ENCODE results near the gene FTO.

FTO gene

GRCh38 chr16:53736297-53736696 lies 32.3 kb downstream of the FTO start:
- Histone ChIP-seq H3K4me2 (ENCODE audit: low read depth, low read length) (no peak overlapping the region), H3K4me1 (ENCODE audit: low read length) (no peaks in the 10 kb centered on the region), H3K79me2 (ENCODE audit: low read length) (0 out of 2 replicates have a peak, but pooled peaks cover 6% of the 10 kb centered on the region)

GRCh38 chr16:53737552-53737951 lies 33.6 kb downstream of the FTO start:
- H3K9me2 ChIP-seq (replicated peaks; ENCODE audit: insufficient read depth, low read length) = no peaks in the 10 kb centered on the region
- H3F3A ChIP-seq (ENCODE audit: insufficient read depth, low read length) = no peaks in the 10 kb centered on the region
- no peaks in the 10 kb centered on the region for H3K36me3 ChIP-seq (replicated peaks; ENCODE audit: insufficient read depth, low read length)
- no peak overlapping the region for H3K9ac ChIP-seq (ENCODE audit: low read length)
- H3K9me3 ChIP-seq (replicated peaks; ENCODE audit: insufficient read depth, low read length) = no peaks in the 10 kb centered on the region
- peaks cover 9% of the 10 kb centered on the region; the same call in 1 of the 2 replicates for H3K79me2 ChIP-seq (ENCODE audit: low read length)
- H3K4me2 ChIP-seq (ENCODE audit: low read depth, low read length) = no peak overlapping the region
- no peaks in the 10 kb centered on the region for H3K4me1 ChIP-seq (ENCODE audit: low read length)
- no peaks in the 10 kb centered on the region for H3K27me3 ChIP-seq (replicated peaks; ENCODE audit: insufficient read depth, low read length)
- no peak for DNase-seq
- no peaks in the 10 kb centered on the region for H4K20me1 ChIP-seq (ENCODE audit: insufficient read depth, low read length)
- no peak overlapping the region for H2AFZ ChIP-seq (ENCODE audit: low read length)
- no peak for TF ChIP-seq CTCF (IDR thresholded peaks at IDR 0.05; ENCODE audit: low read length)
- no peak for TF ChIP-seq EZH2phosphoT487 (IDR thresholded peaks at IDR 0.05; ENCODE audit: low read length)
- TF ChIP-seq EZH2 (optimal IDR thresholded peaks at IDR 0.05; ENCODE audit: low read depth, low read length) = no peak
- no peak overlapping the region for H3K4me3 ChIP-seq (ENCODE audit: low read length)
- no peak overlapping the region for H3K27ac ChIP-seq (ENCODE audit: low read length)

More at GRCh38 chr16:53736297-53736696, 32.3 kb downstream of the FTO start:
- no peak overlapping the region for H2AFZ ChIP-seq (ENCODE audit: low read length)
- no peaks in the 10 kb centered on the region for H3K9me2 ChIP-seq (replicated peaks; ENCODE audit: insufficient read depth, low read length)
- no peaks in the 10 kb centered on the region for H3K27me3 ChIP-seq (replicated peaks; ENCODE audit: insufficient read depth, low read length)
- H3K4me3 ChIP-seq (ENCODE audit: low read length) = no peak overlapping the region
- H3K9me3 ChIP-seq (replicated peaks; ENCODE audit: insufficient read depth, low read length) = no peaks in the 10 kb centered on the region
- H3K9ac ChIP-seq (ENCODE audit: low read length) = no peak overlapping the region
- DNase-seq = no peak
- H3K27ac ChIP-seq (ENCODE audit: low read length) = no peak overlapping the region
- no peaks in the 10 kb centered on the region for H3F3A ChIP-seq (ENCODE audit: insufficient read depth, low read length)
- TF ChIP-seq EZH2phosphoT487 (IDR thresholded peaks at IDR 0.05; ENCODE audit: low read length) (no peak), CTCF (IDR thresholded peaks at IDR 0.05; ENCODE audit: low read length) (no peak), EZH2 (optimal IDR thresholded peaks at IDR 0.05; ENCODE audit: low read depth, low read length) (no peak)
- no peaks in the 10 kb centered on the region for H4K20me1 ChIP-seq (ENCODE audit: insufficient read depth, low read length)
- no peaks in the 10 kb centered on the region for H3K36me3 ChIP-seq (replicated peaks; ENCODE audit: insufficient read depth, low read length)

GRCh38 chr16:53740476-53740875 lies 36.5 kb downstream of the FTO start:
- TF ChIP-seq EZH2phosphoT487 (IDR thresholded peaks at IDR 0.05; ENCODE audit: low read length) = no peak
- TF ChIP-seq EZH2 (optimal IDR thresholded peaks at IDR 0.05; ENCODE audit: low read depth, low read length) = no peak
- no peak for TF ChIP-seq CTCF (IDR thresholded peaks at IDR 0.05; ENCODE audit: low read length)
- H3K9me3 ChIP-seq (replicated peaks; ENCODE audit: insufficient read depth, low read length) = no peaks in the 10 kb centered on the region
- no peak for DNase-seq
- no peaks in the 10 kb centered on the region for H3K9me2 ChIP-seq (replicated peaks; ENCODE audit: insufficient read depth, low read length)
- H3K9ac ChIP-seq (ENCODE audit: low read length) = no peak overlapping the region
- no peak overlapping the region for H2AFZ ChIP-seq (ENCODE audit: low read length)
- no peak overlapping the region for H3K4me3 ChIP-seq (ENCODE audit: low read length)
- no peaks in the 10 kb centered on the region for H3K27me3 ChIP-seq (replicated peaks; ENCODE audit: insufficient read depth, low read length)
- H3K27ac ChIP-seq (ENCODE audit: low read length) = no peak overlapping the region
- no peaks in the 10 kb centered on the region for H3F3A ChIP-seq (ENCODE audit: insufficient read depth, low read length)
- H3K4me1 ChIP-seq (ENCODE audit: low read length) = no peaks in the 10 kb centered on the region
- no peak overlapping the region for H3K4me2 ChIP-seq (ENCODE audit: low read depth, low read length)
- H3K36me3 ChIP-seq (replicated peaks; ENCODE audit: insufficient read depth, low read length) = no peaks in the 10 kb centered on the region
- H3K79me2 ChIP-seq (ENCODE audit: low read length) = peaks cover 14% of the 10 kb centered on the region
- no peaks in the 10 kb centered on the region for H4K20me1 ChIP-seq (ENCODE audit: insufficient read depth, low read length)
